ENCODE results near the gene GPR65.

GRCh38 chr14:88026890-88027289 is 22.0 kb downstream of the GPR65 start:
- TF ChIP-seq POLR2A (IDR thresholded peaks at IDR 0.05; ENCODE audit: low read length) (no peak), GATA1 (IDR thresholded peaks at IDR 0.05; ENCODE audit: low read depth, low read length) (no peak)

Data from erythroblast (primary cell).